ENCODE data around the gene VAX1. TPM values are rescaled to one million over a fixed set of nuclear protein-coding genes. Genes with fewer than 3 reads are reported as not detected.
"Not testable (repeated sequence)": the region's sequence is repeated elsewhere in the genome, so short reads cannot be mapped to it uniquely, and the experiment has no call there.

The VAX1 gene
- total and polyA plus RNA-seq, 2 experiments from 2014 or later = not detected

DNA sequence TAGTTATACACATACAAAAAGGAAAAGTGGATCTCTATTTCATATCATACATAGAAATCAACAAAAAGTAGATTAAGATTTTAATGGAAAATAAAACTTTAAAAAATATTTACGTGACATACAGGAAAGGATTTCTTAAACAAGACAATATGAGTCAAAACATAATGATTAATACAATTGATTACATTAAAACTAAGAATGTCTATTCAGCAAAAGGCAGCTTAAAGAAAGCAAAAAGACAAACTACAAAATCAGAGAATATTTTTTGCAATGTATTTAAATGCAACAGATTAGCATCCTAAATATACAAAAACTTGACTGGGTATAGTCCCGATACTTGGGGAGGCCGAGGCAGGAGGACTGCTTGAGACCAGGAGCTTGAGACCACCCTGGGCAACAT is 50.5 kb downstream of the VAX1 start:
- no peak for DNase-seq (ENCODE audit: low spot score)
- no peaks in the 10 kb centered on the region for H4K20me1 ChIP-seq (ENCODE audit: insufficient read depth, poor library complexity, severe bottlenecking)
- WGBS (ENCODE audit: low lambda C conversion rate, missing lambda C conversion rate) = 87% methylated on average over 3 of the region's 3 CpGs

GRCh38 chr10:117086546-117086945 is 51.5 kb downstream of the VAX1 start:
- Histone ChIP-seq H3K4me1 (ENCODE audit: insufficient read depth) (no peaks in the 10 kb centered on the region), H3K27ac (peak overlapping the region; percentile 41), H3K9me2 (replicated peaks; ENCODE audit: insufficient read depth) (no peaks in the 10 kb centered on the region), H3K9me3 (ENCODE audit: low read depth) (no peaks in the 10 kb centered on the region), H2AFZ (no peak overlapping the region), H3K79me2 (no peaks in the 10 kb centered on the region), H4K20me1 (ENCODE audit: insufficient read depth, poor library complexity, severe bottlenecking) (no peaks in the 10 kb centered on the region), H3K4me2 (peak overlapping the region; percentile 11), H3K36me3 (replicated peaks; ENCODE audit: insufficient read depth, low read depth) (no peaks in the 10 kb centered on the region), H3K27me3 (peaks cover 5% of the 10 kb centered on the region), H3K4me3 (no peak overlapping the region)
- DNase-seq (ENCODE audit: low spot score) = no peak
- no peak for TF ChIP-seq CTCF (IDR thresholded peaks at IDR 0.05; ENCODE audit: poor library complexity)
- TF ChIP-seq EZH2 (IDR thresholded peaks at IDR 0.05; ENCODE audit: borderline replicate concordance) = no peak
- no peak for TF ChIP-seq EZH2phosphoT487 (IDR thresholded peaks at IDR 0.05; ENCODE audit: low read depth, severe bottlenecking, unreplicated experiment)
- WGBS (ENCODE audit: low lambda C conversion rate, missing lambda C conversion rate) = 89% methylated on average over 3 of the region's 3 CpGs

More for the DNA sequence above, 50.5 kb downstream of the VAX1 start:
- H3K9me3 ChIP-seq (ENCODE audit: low read depth) = no peaks in the 10 kb centered on the region
- no peaks in the 10 kb centered on the region for H3K79me2 ChIP-seq
- no peaks in the 10 kb centered on the region for H3K36me3 ChIP-seq (replicated peaks; ENCODE audit: insufficient read depth, low read depth)
- no peaks in the 10 kb centered on the region for H3K9me2 ChIP-seq (replicated peaks; ENCODE audit: insufficient read depth)
- H3K4me3 ChIP-seq = no peak overlapping the region
- no peak overlapping the region for H2AFZ ChIP-seq
- no peak for TF ChIP-seq EZH2phosphoT487 (IDR thresholded peaks at IDR 0.05; ENCODE audit: low read depth, severe bottlenecking, unreplicated experiment)
- no peak for TF ChIP-seq EZH2 (IDR thresholded peaks at IDR 0.05; ENCODE audit: borderline replicate concordance)
- no peak for TF ChIP-seq CTCF (IDR thresholded peaks at IDR 0.05; ENCODE audit: poor library complexity)
- H3K27ac ChIP-seq = no peak overlapping the region
- no peaks in the 10 kb centered on the region for H3K4me1 ChIP-seq (ENCODE audit: insufficient read depth)
- peaks cover 9% of the 10 kb centered on the region for H3K27me3 ChIP-seq
- no peak overlapping the region for H3K4me2 ChIP-seq

GRCh38 chr10:117084421-117085246 is 53.4 kb downstream of the VAX1 start:
- not testable (repeated sequence) for DNase-seq (ENCODE audit: low spot score); H3K9me2 ChIP-seq (replicated peaks; ENCODE audit: insufficient read depth); H3K79me2 ChIP-seq; H3K9me3 ChIP-seq (ENCODE audit: low read depth); H3K27ac ChIP-seq; H2AFZ ChIP-seq; H3K4me1 ChIP-seq (ENCODE audit: insufficient read depth); H4K20me1 ChIP-seq (ENCODE audit: insufficient read depth, poor library complexity, severe bottlenecking); H3K4me3 ChIP-seq; H3K36me3 ChIP-seq (replicated peaks; ENCODE audit: insufficient read depth, low read depth); H3K27me3 ChIP-seq
- WGBS (ENCODE audit: low lambda C conversion rate, missing lambda C conversion rate) = 31% methylated on average over 31 of the region's 31 CpGs
- H3K4me2 ChIP-seq = peak overlapping the region; percentile 59

Small RNA genes within 50 kb of the gene (microRNA-seq; reads per million reads assigned to microRNA genes)
- gene MIR3663 = not detected

Small RNA genes within 50 kb of the gene (small RNA-seq; reads per million reads assigned to genes)
- not detected for gene MIR3663

Other genes with a start within 250 kb of the VAX1 start
- 23.2 and 27.7 TPM in 2 replicates for gene SHTN1, start 133.1 kb downstream of the VAX1 start, total RNA-seq
- 15.6 and 17.9 TPM in 2 replicates for gene SHTN1, start 133.1 kb downstream of the VAX1 start, polyA plus RNA-seq
- not detected in 2 replicates for gene KCNK18, start 59.2 kb upstream of the VAX1 start, total RNA-seq
- gene KCNK18, start 59.2 kb upstream of the VAX1 start, polyA plus RNA-seq = not detected in 2 replicates
- 0.76 and 1.3 TPM in 2 replicates for gene SLC18A2, start 102.8 kb upstream of the VAX1 start, total RNA-seq
- gene SLC18A2, start 102.8 kb upstream of the VAX1 start, polyA plus RNA-seq = 0.84 and 1.6 TPM in 2 replicates
- gene PDZD8, start 237.2 kb upstream of the VAX1 start, total RNA-seq = 45.6 and 77.2 TPM in 2 replicates
- gene PDZD8, start 237.2 kb upstream of the VAX1 start, polyA plus RNA-seq = 10.5 and 12.9 TPM in 2 replicates

Measured in hepatocyte (in vitro differentiated cells).